DOHH2 (cell line): ENCODE measurements around the gene TTC17.

Experiments used
- H3F3A ChIP-seq: fragments of 200-600 bp; sonication (generic), shearing (Covaris generic); 2 replicates; pipeline ENCODE4 v1.6.0; 2016; ENCODE audit warnings: antibody characterized with exemption, mild to moderate bottlenecking; ENCODE audit not compliant: control insufficient read depth, insufficient read depth
- H3K27ac ChIP-seq: fragments of 200-600 bp; sonication (generic); 2 replicates; pipeline ENCODE4 v1.5.1; 2014; ENCODE audit warnings: low read depth, mild to moderate bottlenecking, low read length, moderate library complexity
- H3K27me3 ChIP-seq: fragments of 200-600 bp; sonication (generic); 2 replicates; pipeline ENCODE4 v1.6.1; 2014; ENCODE audit warnings: mild to moderate bottlenecking, low read length, mixed read lengths; ENCODE audit not compliant: control insufficient read depth
- H3K36me3 ChIP-seq: fragments of 200-600 bp; sonication (generic); 2 replicates; pipeline ENCODE4 v1.6.1; 2014; ENCODE audit warnings: mild to moderate bottlenecking, low read length, moderate library complexity, mixed read lengths; ENCODE audit not compliant: control insufficient read depth
- H3K4me1 ChIP-seq: fragments of 200-600 bp; sonication (generic); 2 replicates; pipeline ENCODE4 v1.6.1; 2014; ENCODE audit warnings: mild to moderate bottlenecking, low read length, mixed read lengths; ENCODE audit not compliant: control insufficient read depth
- H3K4me2 ChIP-seq: fragments of 200-600 bp; sonication (generic); 2 replicates; pipeline ENCODE4 v1.6.0; 2014; ENCODE audit warnings: mild to moderate bottlenecking, low read length, moderate library complexity
- H3K4me3 ChIP-seq: fragments of 200-600 bp; sonication (generic); 2 replicates; pipeline ENCODE4 v1.5.1; 2014; ENCODE audit warnings: mild to moderate bottlenecking, low read length, mixed read lengths
- H3K79me2 ChIP-seq: fragments of 200-600 bp; sonication (generic); 2 replicates; pipeline ENCODE4 v1.6.1; 2014; ENCODE audit warnings: mild to moderate bottlenecking, low read length, mixed read lengths; ENCODE audit not compliant: control insufficient read depth
- H3K9me2 ChIP-seq: fragments of 200-600 bp; sonication (generic); replicated peaks from 2 replicates; pipeline ENCODE4 v1.6.1; 2014; ENCODE audit warnings: mild to moderate bottlenecking, low read length, mixed read lengths; ENCODE audit not compliant: control insufficient read depth
- H3K9me3 ChIP-seq: fragments of 200-600 bp; sonication (generic); 2 replicates; pipeline ENCODE4 v1.6.1; 2014; ENCODE audit warnings: antibody characterized with exemption, low read length, mixed read lengths; ENCODE audit not compliant: control insufficient read depth, insufficient read depth
- H4K20me1 ChIP-seq: fragments of 200-600 bp; sonication (generic); 2 replicates; pipeline ENCODE4 v1.6.0; 2014; ENCODE audit warnings: low read depth, mild to moderate bottlenecking, antibody characterized with exemption, low read length, moderate library complexity; ENCODE audit not compliant: control insufficient read depth, insufficient read depth
- CTCF ChIP-seq: fragments of 200-600 bp; sonication (generic); IDR thresholded peaks from one replicate; pipeline ENCODE4 v1.5.1; 2014; ENCODE audit warnings: antibody characterized with exemption, mild to moderate bottlenecking, low read depth, low read length; ENCODE audit not compliant: poor library complexity, severe bottlenecking
- EZH2phosphoT487 ChIP-seq: fragments of 200-600 bp; sonication (generic); IDR thresholded peaks from 2 replicates; pipeline ENCODE4 v1.6.1; 2017; ENCODE audit warnings: borderline replicate concordance, mild to moderate bottlenecking, antibody characterized with exemption, low read length, moderate library complexity, mixed read lengths

Gene TTC17

DNA sequence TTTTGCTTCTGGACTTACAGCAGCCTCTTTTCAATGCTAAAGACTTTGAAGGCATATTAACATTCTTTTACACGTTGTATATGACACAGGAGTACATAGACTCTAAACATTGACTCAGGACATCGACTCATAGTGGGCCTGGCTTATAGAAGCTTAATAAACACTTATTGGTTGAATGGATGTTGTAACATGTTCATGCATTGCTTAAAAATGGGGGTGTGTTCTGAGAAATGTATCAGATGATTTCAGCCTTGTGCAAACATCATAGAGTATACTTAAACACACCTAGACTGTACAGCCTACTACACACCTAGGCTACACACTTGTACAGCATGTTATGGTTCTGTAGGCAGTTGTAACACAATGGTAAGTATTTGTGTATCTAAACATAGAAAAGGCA is 17.9 kb downstream of the TTC17 start:
- Histone ChIP-seq H3K9me2 (no peaks in the 10 kb centered on the region), H3K27me3 (no peaks in the 10 kb centered on the region), H4K20me1 (peaks cover 5% of the 10 kb centered on the region; the same call in 1 of the 2 replicates), H3K36me3 (peaks cover 40% of the 10 kb centered on the region), H3K4me3 (no peak overlapping the region), H3K79me2 (peaks cover 58% of the 10 kb centered on the region), H3K9me3 (no peaks in the 10 kb centered on the region), H3F3A (no peaks in the 10 kb centered on the region), H3K27ac (no peak overlapping the region), H3K4me2 (no peak overlapping the region), H3K4me1 (no peaks in the 10 kb centered on the region)
- TF ChIP-seq CTCF (no peak), EZH2phosphoT487 (no peak)

DNA sequence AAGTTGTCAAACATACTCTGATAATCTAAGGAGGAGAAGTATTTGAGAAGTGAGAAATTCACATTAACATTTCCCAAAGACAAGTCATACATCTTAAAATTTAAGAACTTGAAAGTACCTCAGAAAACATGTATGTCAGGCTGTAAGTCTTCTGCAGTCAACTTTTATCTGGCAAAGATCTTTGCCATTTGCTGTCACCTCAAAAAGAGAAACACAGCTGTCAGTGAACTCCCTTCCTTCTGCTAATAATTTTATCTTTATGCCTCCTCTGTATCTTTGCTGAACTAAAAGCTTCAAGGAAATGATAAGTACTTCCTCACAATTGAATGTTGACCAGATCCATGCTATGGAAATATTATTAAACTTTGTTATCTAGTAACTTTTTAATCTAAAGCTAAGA is 18.7 kb downstream of the TTC17 start:
- Histone ChIP-seq H4K20me1 (peaks cover 5% of the 10 kb centered on the region; the same call in 1 of the 2 replicates), H3K36me3 (peaks cover 42% of the 10 kb centered on the region), H3K4me1 (no peaks in the 10 kb centered on the region), H3K4me3 (no peak overlapping the region), H3K27me3 (no peaks in the 10 kb centered on the region), H3F3A (no peaks in the 10 kb centered on the region), H3K79me2 (peaks cover 52% of the 10 kb centered on the region), H3K27ac (no peak overlapping the region), H3K4me2 (no peak overlapping the region), H3K9me3 (no peaks in the 10 kb centered on the region), H3K9me2 (no peaks in the 10 kb centered on the region)
- TF ChIP-seq EZH2phosphoT487 (no peak), CTCF (no peak)

DNA sequence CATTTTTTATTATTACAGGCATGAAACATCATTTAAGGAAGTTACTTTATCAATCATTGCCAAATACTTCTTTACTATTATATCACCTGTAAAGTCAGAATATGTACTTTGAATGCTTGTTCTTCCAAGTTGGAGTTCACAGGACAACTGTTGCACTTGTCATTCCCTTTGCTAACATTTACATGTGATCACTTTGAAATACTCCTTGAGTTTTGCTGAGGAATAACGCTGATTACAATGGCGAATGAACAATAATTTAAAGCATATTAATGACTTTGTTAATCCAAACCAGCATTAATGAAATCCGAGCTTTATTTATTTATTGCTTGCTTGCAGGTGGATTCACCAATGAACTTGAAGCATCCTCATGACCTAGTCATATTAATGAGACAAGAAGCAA is 20.2 kb downstream of the TTC17 start:
- TF ChIP-seq CTCF (no peak), EZH2phosphoT487 (no peak)
- no peaks in the 10 kb centered on the region for H3K27me3 ChIP-seq
- no peak overlapping the region for H3K4me3 ChIP-seq
- no peak overlapping the region for H3K4me2 ChIP-seq
- no peaks in the 10 kb centered on the region for H3K4me1 ChIP-seq
- no peaks in the 10 kb centered on the region for H3K9me3 ChIP-seq
- no peak overlapping the region for H3K27ac ChIP-seq
- H3K79me2 ChIP-seq = peaks cover 43% of the 10 kb centered on the region
- peaks cover 5% of the 10 kb centered on the region; the same call in 1 of the 2 replicates for H4K20me1 ChIP-seq
- peaks cover 39% of the 10 kb centered on the region for H3K36me3 ChIP-seq
- no peaks in the 10 kb centered on the region for H3F3A ChIP-seq
- no peaks in the 10 kb centered on the region for H3K9me2 ChIP-seq

DNA sequence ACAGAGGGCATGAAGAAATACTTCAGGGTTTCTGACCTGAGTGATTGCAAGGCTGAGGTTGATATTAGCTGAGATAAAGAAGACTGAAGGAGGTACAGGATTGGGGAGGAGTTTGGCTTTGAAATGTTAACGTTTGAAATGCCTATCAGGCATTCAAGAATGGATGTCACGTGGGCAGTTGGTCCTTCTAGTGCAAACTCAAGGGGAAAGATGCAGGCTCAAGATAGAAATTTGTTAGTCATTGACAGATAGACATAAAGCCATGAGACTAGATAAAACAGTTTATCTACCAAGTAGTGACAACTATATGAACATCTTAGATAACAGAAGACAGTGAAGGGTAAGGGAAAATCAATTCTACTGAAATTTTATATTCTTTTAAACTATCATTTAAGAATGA is 23.1 kb downstream of the TTC17 start:
- TF ChIP-seq CTCF (no peak), EZH2phosphoT487 (no peak)
- H3K4me1 ChIP-seq = no peaks in the 10 kb centered on the region
- no peak overlapping the region for H3K27ac ChIP-seq
- H3K9me3 ChIP-seq = no peaks in the 10 kb centered on the region
- no peaks in the 10 kb centered on the region for H3K27me3 ChIP-seq
- no peak overlapping the region for H3K4me3 ChIP-seq
- H3K4me2 ChIP-seq = no peak overlapping the region
- H3K36me3 ChIP-seq = peaks cover 45% of the 10 kb centered on the region
- H4K20me1 ChIP-seq = peaks cover 5% of the 10 kb centered on the region; the same call in 1 of the 2 replicates
- H3F3A ChIP-seq = no peaks in the 10 kb centered on the region
- H3K9me2 ChIP-seq = no peaks in the 10 kb centered on the region
- H3K79me2 ChIP-seq = peaks cover 16% of the 10 kb centered on the region
